GM18868 (cell line): ENCODE measurements around the gene MBD2.

Experiments
- ATAC-seq: cut with Tn5 transposase; IDR thresholded peaks from one replicate; pipeline ENCODE4 v1.9.1; 2021; ENCODE audit warnings: mild to moderate bottlenecking, moderate library complexity; ENCODE audit not compliant: unreplicated experiment

The MBD2 gene

DNA sequence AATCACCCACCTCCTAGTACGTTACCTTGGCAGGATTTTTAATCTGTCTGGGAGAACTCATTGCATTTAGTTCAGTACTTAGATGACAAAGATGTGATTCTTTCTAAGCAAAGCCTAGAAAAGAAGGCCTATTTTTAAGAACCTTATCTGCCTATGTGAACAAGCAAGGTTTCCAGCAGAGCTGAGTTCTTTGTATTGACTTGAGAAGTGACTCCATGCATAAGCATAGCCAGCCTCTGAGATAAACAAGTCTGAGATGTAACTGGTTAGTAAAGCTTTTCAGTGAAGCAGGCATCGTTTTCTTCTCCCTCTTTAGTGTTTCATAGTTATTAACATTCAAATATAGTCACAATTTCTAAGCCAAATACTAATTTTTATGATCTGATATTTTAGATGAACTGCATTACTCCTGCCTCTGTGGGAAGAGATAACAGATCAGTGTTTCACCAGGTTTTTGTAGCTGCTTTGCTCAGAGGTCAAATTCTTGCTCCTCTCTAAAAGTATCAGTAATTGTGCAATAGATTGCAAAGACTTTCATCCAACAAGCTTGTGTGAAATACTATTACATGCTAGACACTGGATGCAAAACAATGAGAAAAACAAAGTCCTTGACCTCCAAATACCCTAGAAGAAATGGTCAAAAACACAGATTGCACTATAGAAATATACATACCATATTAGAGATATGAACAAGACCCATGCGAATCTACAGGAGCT lies 107.8 kb downstream of the MBD2 start:
- no peak for ATAC-seq

- no peak for ATAC-seq
Measured at GRCh38 chr18:54112356-54112755, 112.1 kb downstream of the MBD2 start.

GRCh38 chr18:54109131-54109683 lies 115.3 kb downstream of the MBD2 start:
- no peak for ATAC-seq

GRCh38 chr18:54102123-54102522 lies 122.3 kb downstream of the MBD2 start:
- ATAC-seq = no peak
